ENCODE data around the gene ID4.

Gene ID4

DNA sequence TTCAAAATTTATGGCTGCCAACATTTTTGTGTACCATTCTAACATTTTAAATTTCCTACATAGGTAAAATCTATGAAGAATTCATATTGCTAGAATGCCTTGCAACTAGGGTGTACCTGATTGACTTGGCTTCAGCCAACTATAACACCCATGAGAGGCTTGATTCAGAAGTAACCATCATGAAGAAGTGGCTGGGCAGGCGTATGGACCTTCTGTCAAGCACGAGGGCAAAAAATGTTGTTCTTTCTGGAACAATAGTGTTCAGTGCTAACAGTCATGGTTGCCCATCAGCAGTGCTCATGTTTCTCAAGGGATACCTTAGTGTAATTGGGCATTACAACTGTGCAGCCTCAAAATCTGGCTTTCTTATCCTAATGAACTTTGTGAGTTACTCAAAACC lies 42.9 kb downstream of the ID4 start:
- TF ChIP-seq, protein P1, sequence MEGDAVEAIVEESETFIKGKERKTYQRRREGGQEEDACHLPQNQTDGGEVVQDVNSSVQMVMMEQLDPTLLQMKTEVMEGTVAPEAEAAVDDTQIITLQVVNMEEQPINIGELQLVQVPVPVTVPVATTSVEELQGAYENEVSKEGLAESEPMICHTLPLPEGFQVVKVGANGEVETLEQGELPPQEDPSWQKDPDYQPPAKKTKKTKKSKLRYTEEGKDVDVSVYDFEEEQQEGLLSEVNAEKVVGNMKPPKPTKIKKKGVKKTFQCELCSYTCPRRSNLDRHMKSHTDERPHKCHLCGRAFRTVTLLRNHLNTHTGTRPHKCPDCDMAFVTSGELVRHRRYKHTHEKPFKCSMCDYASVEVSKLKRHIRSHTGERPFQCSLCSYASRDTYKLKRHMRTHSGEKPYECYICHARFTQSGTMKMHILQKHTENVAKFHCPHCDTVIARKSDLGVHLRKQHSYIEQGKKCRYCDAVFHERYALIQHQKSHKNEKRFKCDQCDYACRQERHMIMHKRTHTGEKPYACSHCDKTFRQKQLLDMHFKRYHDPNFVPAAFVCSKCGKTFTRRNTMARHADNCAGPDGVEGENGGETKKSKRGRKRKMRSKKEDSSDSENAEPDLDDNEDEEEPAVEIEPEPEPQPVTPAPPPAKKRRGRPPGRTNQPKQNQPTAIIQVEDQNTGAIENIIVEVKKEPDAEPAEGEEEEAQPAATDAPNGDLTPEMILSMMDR (IDR thresholded peaks at IDR 0.05) = no peak

DNA sequence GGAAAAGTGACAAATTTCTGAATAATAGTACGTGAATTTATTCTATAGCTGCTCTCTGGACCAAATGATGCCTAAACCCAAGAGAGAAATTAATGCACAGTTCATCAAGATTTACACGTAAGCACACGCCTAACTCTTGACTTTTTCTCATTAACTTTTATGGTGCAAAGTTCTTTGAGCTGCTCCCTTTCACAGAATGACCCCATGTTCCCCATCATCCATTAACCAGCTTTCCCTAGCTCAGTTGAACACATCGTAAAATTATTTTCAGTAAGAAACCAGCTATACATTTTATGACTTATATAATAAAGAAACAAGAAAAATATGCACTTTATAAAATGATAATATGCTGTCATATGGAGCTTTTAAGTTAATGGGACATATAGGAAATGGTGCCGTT lies 54.3 kb downstream of the ID4 start:
- TF ChIP-seq, protein P1 (IDR thresholded peaks at IDR 0.05) = no peak

Data from LNCAP (cell line).